Naive thymus-derived CD8-positive, alpha-beta T cell (primary cell): ENCODE measurements around the gene MBD1. TPM values are rescaled to one million over a fixed set of nuclear protein-coding genes. Genes with fewer than 3 reads are reported as not detected.
"Not testable (repeated sequence)": the region's sequence is repeated elsewhere in the genome, so short reads cannot be mapped to it uniquely, and the experiment has no call there.

ENCODE experiments used
- ATAC-seq, 2 donors: fragments of 150-1000 bp; cut with Tn5 transposase in 1 of 2; sonication (Bioruptor Pico), chemical (Tn5 transposase) in 1 of 2; 1 replicate in 1 of 2; 2 replicates in 1 of 2; pipeline ENCODE4 v1.10.0; 2021; ENCODE audit warnings: mild to moderate bottlenecking in 2 of 2, moderate library complexity in 2 of 2
- POLR2A ChIA-PET: fragments of 350-600 bp; sonication (Branson Sonifier 250); formaldehyde crosslinking; loops from one replicate; lab custom pipeline; 2021; ENCODE audit warnings: antibody characterized with exemption; lab: Charles Lee
- DNase-seq, 10 donors: peaks; one replicate each; pipeline versions ENCODE4 v3.0.0 to v3.0.0-alpha.2; 2020 to 2022
- H3K27ac Mint-ChIP-seq, 10 donors: one replicate each; pipeline ENCODE4 v1.8.0; 2020 to 2022; ENCODE audit warnings: mild to moderate bottlenecking in 10 of 10, mixed read lengths in 10 of 10, moderate library complexity in 4 of 10, inconsistent platforms in 1 of 10
- H3K27me3 Mint-ChIP-seq, 5 donors: one replicate each; pipeline ENCODE4 v1.8.0; 2021 to 2022; ENCODE audit warnings: mixed read lengths in 5 of 5
- H3K36me3 Mint-ChIP-seq, 3 donors: one replicate each; pipeline ENCODE4 v1.8.0; 2020 to 2022; ENCODE audit warnings: mixed read lengths in 3 of 3, mild to moderate bottlenecking in 2 of 3, inconsistent platforms in 1 of 3
- H3K4me1 Mint-ChIP-seq, 4 donors: one replicate each; pipeline ENCODE4 v1.8.0; 2021 to 2022; ENCODE audit warnings: mixed read lengths in 4 of 4
- H3K4me3 Mint-ChIP-seq, 10 donors: one replicate each; pipeline ENCODE4 v1.8.0; 2020 to 2022; ENCODE audit warnings: mild to moderate bottlenecking in 10 of 10, mixed read lengths in 10 of 10, moderate library complexity in 6 of 10, inconsistent platforms in 1 of 10
- H3K9me3 Mint-ChIP-seq, 9 donors: one replicate each; pipeline ENCODE4 v1.8.0; 2020 to 2022; ENCODE audit warnings: mixed read lengths in 9 of 9, mild to moderate bottlenecking in 3 of 9, inconsistent platforms in 1 of 9, moderate library complexity in 1 of 9
- polyA plus RNA-seq, 3 donors: library from polyadenylated mRNA; unstranded; fragments of 300-500 nt; fragmentation: Illumina TruSeq; gene quantifications; one replicate each; pipeline ENCODE4 v1.2.3, GENCODE V29; 2021
- total RNA-seq, 8 experiments: library from RNA in 2 of 8; stranded (reverse) in 2 of 8; gene quantifications; one replicate each; pipeline ENCODE4 v1.2.3 and lab custom pipeline; 2021 to 2026

Gene MBD1
- total and polyA plus RNA-seq, 5 experiments from 2014 or later: 22.5 to 123 (median 39.9) TPM

DNA sequence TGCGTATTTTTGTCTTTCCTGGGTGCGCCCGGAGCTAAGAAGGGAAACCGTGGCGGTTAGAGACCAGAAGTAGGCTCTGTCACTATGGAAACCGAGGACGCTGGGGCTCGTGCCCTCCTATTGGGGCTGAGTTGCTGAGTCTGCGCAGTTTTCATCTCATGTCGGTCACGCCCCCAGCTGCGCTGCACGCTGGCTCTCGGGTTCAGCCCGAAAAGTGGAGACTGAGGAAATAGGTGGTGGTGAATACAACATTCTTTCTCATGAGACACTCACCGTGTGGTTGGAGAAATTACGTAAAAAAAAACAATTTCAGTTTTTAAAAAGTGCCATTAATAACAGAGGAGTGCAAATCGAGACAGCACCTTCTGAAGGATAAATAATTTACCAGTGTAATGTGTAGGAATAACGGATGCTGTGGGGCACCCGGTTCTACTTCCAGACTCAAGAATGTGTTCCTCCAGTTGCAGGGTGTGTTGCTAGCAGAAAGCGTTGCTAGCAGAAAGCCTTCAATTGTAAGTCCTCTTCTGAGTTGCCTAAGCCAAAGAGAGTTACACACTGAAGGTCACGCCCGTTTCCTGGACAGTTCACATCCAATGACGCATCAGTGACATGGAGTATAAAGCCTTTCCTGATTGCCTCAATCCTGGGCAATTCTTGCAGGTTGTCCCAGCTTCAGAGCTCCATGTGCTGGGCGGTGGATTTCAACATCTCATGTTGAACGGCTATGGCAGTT is 26.6 kb upstream of the MBD1 start:
- POLR2A ChIA-PET: interaction anchor here (0.6 to 3.5 kb wide), 5 partner anchors 10 to 891 kb away, joined by 3 to 22 read pairs (median 5); partner anchors contain the start of genes CFAP53 and MBD1

GRCh38 chr18:50307400-50307737 is 26.0 kb upstream of the MBD1 start:
- Mint-ChIP-seq H3K4me3 (peak overlapping the region; percentile 90 to 97 (median 93)), H3K9me3 (peaks cover 0 to 5% (median 3%) of the 10 kb centered on the region in 9 donors), H3K4me1 (peaks cover 7 to 36% (median 16%) of the 10 kb centered on the region in 4 donors), H3K27me3 (peaks cover 6 to 19% (median 11%) of the 10 kb centered on the region in 5 donors), H3K36me3 (peaks cover 0 to 5% (median 3%) of the 10 kb centered on the region in 3 donors), H3K27ac (peak overlapping the region; percentile 59 to 94 (median 90))
- peak; percentile 30 to 45 for ATAC-seq
- no peak for DNase-seq
- POLR2A ChIA-PET: interaction anchor here (0.8 to 3.5 kb wide), 4 partner anchors 9 to 41 kb away, joined by 3 to 22 read pairs (median 9); partner anchors contain the start of genes CFAP53 and MBD1

More for the DNA sequence above, 26.6 kb upstream of the MBD1 start:
- Mint-ChIP-seq H3K4me3 (peak overlapping the region; percentile 90 to 97 (median 93)), H3K9me3 (peaks cover 0 to 5% (median 3%) of the 10 kb centered on the region in 9 donors), H3K4me1 (peaks cover 7 to 39% (median 16%) of the 10 kb centered on the region in 4 donors), H3K36me3 (peaks cover 0 to 5% (median 3%) of the 10 kb centered on the region in 3 donors), H3K27ac (peak overlapping the region; percentile 59 to 94 (median 90)), H3K27me3 (peaks cover under 1 to 14% (median 7%) of the 10 kb centered on the region in 5 donors)
- DNase-seq: peak; percentile 76 to 96 (median 89)
- ATAC-seq: peak; percentile 99

DNA sequence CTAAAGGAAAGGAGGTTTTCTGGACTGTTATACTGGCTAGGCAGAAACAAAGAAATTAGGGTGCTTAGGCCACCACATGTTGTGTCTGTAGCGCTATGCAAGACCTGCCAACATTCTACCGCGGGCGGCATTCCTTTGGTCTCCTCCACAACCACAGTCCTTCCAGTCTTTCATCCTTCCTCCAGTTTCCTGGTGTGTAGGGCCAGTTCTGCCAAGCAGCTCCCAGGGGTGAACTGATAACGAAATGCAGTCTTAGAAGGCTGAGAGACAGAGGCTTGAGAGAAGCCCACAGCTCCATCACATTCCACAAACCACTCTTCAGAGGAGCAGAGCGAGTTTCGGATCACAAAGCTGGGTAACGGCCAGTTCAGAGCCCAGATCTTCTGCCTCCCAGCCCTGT is 25.6 kb upstream of the MBD1 start:
- Mint-ChIP-seq H3K27ac (peak overlapping the region in 8 of 10 donors; percentile 13 to 94 (median 88)), H3K36me3 (peaks cover 0 to 5% (median 3%) of the 10 kb centered on the region in 3 donors), H3K4me1 (peaks cover 7 to 36% (median 16%) of the 10 kb centered on the region in 4 donors), H3K4me3 (peak overlapping the region; percentile 62 to 97 (median 92)), H3K9me3 (peaks cover 0 to 5% (median 3%) of the 10 kb centered on the region in 9 donors), H3K27me3 (peaks cover 6 to 21% (median 11%) of the 10 kb centered on the region in 5 donors)
- ATAC-seq (no peak), DNase-seq (no peak)
- POLR2A ChIA-PET: interaction anchor here (0.8 to 3.5 kb wide), 4 partner anchors 9 to 40 kb away, joined by 3 to 22 read pairs (median 9); partner anchors contain the start of genes CFAP53 and MBD1

GRCh38 chr18:50301074-50301473 is 19.8 kb upstream of the MBD1 start:
- H3K27me3 Mint-ChIP-seq: peaks cover 10 to 33% (median 20%) of the 10 kb centered on the region in 5 donors
- ATAC-seq: no peak
- peaks cover 3 to 17% (median 12%) of the 10 kb centered on the region in 4 donors for H3K4me1 Mint-ChIP-seq
- no peak overlapping the region for H3K4me3 Mint-ChIP-seq
- POLR2A ChIA-PET: no interaction called here
- H3K27ac Mint-ChIP-seq: no peak overlapping the region
- DNase-seq: no peak
- peaks cover 0 to 5% (median 3%) of the 10 kb centered on the region in 3 donors for H3K36me3 Mint-ChIP-seq
- H3K9me3 Mint-ChIP-seq: peaks cover 0 to 5% (median 3%) of the 10 kb centered on the region in 9 donors

GRCh38 chr18:50299626-50300388 is 18.5 kb upstream of the MBD1 start:
- Mint-ChIP-seq H3K27ac (no peak overlapping the region), H3K4me1 (peaks cover 3 to 17% (median 12%) of the 10 kb centered on the region in 4 donors), H3K27me3 (peaks cover 7 to 35% (median 20%) of the 10 kb centered on the region in 5 donors), H3K4me3 (peak overlapping the region in 6 of 10 donors; percentile 18 to 58 (median 32)), H3K9me3 (no peaks in the 10 kb centered on the region), H3K36me3 (no peaks in the 10 kb centered on the region)
- no peak for ATAC-seq
- POLR2A ChIA-PET: interaction anchor here (1.0 kb wide), 1 partner anchor 11 kb away, joined by 3 read pairs; no protein-coding TSS in a partner anchor
- no peak for DNase-seq

DNA sequence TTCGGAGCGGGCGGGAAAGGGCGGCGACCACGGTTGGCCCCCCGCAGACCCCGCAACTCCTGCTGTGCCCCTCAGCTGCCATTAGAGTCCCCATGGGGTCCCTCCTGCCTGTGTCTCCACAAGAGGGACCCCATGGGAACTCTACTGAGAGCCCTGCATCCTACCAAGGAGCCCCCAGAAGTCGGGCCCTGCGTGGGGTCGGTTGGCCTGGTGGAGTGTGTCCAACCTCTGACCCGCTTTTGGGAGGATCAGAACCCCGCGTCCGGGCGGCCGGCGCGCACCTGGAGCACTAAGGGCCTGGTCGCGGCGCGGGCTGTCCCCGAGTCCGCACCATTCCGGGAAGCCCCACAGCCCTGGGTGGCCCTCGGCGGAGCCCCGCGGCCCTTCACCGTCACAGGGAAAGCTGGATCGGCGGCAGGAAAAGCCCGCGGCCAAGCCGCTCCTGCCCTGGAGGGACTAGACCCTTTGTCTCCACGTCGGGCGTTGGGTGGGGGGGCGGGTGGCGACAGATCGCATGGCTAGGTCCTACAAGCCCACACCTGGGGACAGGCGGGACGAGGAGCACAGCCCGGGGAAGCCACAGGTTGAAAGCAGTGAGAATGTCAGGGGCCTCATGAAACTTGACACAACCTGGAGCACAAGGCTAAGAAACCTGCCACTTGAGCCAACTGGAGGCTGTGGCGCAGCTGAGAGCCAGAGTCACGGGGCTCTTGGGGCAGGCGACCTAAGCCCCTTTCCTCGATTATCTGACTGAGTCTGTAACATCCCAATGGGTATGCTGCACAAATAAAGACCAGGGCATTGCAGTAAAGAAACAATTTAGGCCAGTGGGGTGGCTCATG is 17.3 kb upstream of the MBD1 start:
- POLR2A ChIA-PET: interaction anchor here (0.7 to 2.2 kb wide), 4 partner anchors 9 to 17 kb away, joined by 3 to 13 read pairs (median 4); partner anchors contain the start of gene MBD1
- peak; percentile 26 to 53 for ATAC-seq
- Mint-ChIP-seq H3K4me1 (peaks cover 3 to 17% (median 12%) of the 10 kb centered on the region in 4 donors), H3K9me3 (no peaks in the 10 kb centered on the region), H3K4me3 (peak overlapping the region; percentile 75 to 87 (median 83)), H3K36me3 (no peaks in the 10 kb centered on the region), H3K27me3 (peaks cover 7 to 26% (median 20%) of the 10 kb centered on the region in 5 donors), H3K27ac (no peak overlapping the region)
- no peak for DNase-seq

- Mint-ChIP-seq H3K4me3 (peak overlapping the region; percentile 75 to 87 (median 83)), H3K27me3 (peaks cover 1 to 22% (median 15%) of the 10 kb centered on the region in 5 donors), H3K9me3 (no peaks in the 10 kb centered on the region), H3K36me3 (no peaks in the 10 kb centered on the region), H3K27ac (peak overlapping the region in 6 of 10 donors; percentile 25 to 79 (median 51)), H3K4me1 (peaks cover 3 to 17% (median 12%) of the 10 kb centered on the region in 4 donors)
- DNase-seq (peak in 9 of 10 donors; percentile 41 to 85 (median 69)), ATAC-seq (peak; percentile 96 to 97)
- POLR2A ChIA-PET: interaction anchor here (0.7 to 2.2 kb wide), 3 partner anchors 8 to 16 kb away, joined by 3 to 13 read pairs (median 6); partner anchors contain the start of gene MBD1
Observed at GRCh38 chr18:50297621-50298442, 16.5 kb upstream of the MBD1 start.

GRCh38 chr18:50293039-50293438 is 11.7 kb upstream of the MBD1 start:
- DNase-seq (no peak), ATAC-seq (no peak)
- H3K27ac Mint-ChIP-seq: no peak overlapping the region
- no peak overlapping the region for H3K4me3 Mint-ChIP-seq
- H3K36me3 Mint-ChIP-seq: no peaks in the 10 kb centered on the region
- H3K9me3 Mint-ChIP-seq: no peaks in the 10 kb centered on the region
- H3K27me3 Mint-ChIP-seq: peaks cover 0 to 4% (median 1%) of the 10 kb centered on the region in 5 donors
- POLR2A ChIA-PET: no interaction called here
- peaks cover 3 to 19% (median 10%) of the 10 kb centered on the region in 4 donors for H3K4me1 Mint-ChIP-seq

GRCh38 chr18:50289108-50289443 is 7.8 kb upstream of the MBD1 start:
- Mint-ChIP-seq H3K9me3 (no peaks in the 10 kb centered on the region), H3K4me3 (peak overlapping the region; percentile 47 to 79 (median 70)), H3K27me3 (peaks cover 0 to 1% (median 0%) of the 10 kb centered on the region in 5 donors), H3K27ac (peak overlapping the region; percentile 31 to 93 (median 82)), H3K4me1 (peaks cover 15 to 30% (median 24%) of the 10 kb centered on the region in 4 donors), H3K36me3 (peaks cover 0 to 20% (median 6%) of the 10 kb centered on the region in 3 donors)
- ATAC-seq (no peak), DNase-seq (no peak)
- POLR2A ChIA-PET: interaction anchor here (0.9 to 2.9 kb wide), 5 partner anchors 8 to 85 kb away, joined by 3 to 9 read pairs (median 3); partner anchors contain the start of genes MBD1 and SKA1

GRCh38 chr18:50288348-50289107 is 7.2 kb upstream of the MBD1 start:
- peaks cover 0 to 25% (median 11%) of the 10 kb centered on the region in 3 donors for H3K36me3 Mint-ChIP-seq
- H3K27ac Mint-ChIP-seq: peak overlapping the region; percentile 95 to 100 (median 99)
- not testable (repeated sequence) for DNase-seq, ATAC-seq, H3K9me3 Mint-ChIP-seq, H3K27me3 Mint-ChIP-seq
- peak overlapping the region; percentile 85 to 100 (median 99) for H3K4me3 Mint-ChIP-seq
- POLR2A ChIA-PET: interaction anchor here (0.9 to 2.9 kb wide), 4 partner anchors 7 to 86 kb away, joined by 3 to 9 read pairs (median 3); partner anchors contain the start of genes MBD1 and SKA1
- peaks cover 15 to 33% (median 24%) of the 10 kb centered on the region in 4 donors for H3K4me1 Mint-ChIP-seq
